ENCODE data around the gene CD44.

Gene CD44

DNA sequence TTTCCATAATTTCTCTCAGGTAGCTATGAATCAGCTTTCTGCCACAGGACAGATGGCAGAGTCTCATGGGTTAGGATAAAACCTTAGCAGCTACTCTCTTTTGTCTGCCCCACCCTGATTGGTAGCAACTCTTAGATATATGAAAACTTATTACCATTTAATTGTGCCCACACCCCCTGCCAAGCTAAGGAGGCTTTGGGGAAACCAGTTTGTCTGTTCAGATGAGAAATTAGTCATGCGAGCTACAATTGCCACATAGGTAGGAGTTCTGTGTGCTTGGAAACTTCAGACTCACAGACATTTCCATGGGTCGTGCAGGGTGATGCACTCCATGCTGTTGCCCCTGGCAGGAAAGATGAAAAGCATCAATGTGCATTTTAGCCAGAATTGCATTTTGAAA is 39.9 kb downstream of the CD44 start:
- in situ Hi-C loops (cut with HindIII; ENCODE audit: low sequenced_read_pairs): no loop called here
- TF ChIP-seq, protein P1, sequence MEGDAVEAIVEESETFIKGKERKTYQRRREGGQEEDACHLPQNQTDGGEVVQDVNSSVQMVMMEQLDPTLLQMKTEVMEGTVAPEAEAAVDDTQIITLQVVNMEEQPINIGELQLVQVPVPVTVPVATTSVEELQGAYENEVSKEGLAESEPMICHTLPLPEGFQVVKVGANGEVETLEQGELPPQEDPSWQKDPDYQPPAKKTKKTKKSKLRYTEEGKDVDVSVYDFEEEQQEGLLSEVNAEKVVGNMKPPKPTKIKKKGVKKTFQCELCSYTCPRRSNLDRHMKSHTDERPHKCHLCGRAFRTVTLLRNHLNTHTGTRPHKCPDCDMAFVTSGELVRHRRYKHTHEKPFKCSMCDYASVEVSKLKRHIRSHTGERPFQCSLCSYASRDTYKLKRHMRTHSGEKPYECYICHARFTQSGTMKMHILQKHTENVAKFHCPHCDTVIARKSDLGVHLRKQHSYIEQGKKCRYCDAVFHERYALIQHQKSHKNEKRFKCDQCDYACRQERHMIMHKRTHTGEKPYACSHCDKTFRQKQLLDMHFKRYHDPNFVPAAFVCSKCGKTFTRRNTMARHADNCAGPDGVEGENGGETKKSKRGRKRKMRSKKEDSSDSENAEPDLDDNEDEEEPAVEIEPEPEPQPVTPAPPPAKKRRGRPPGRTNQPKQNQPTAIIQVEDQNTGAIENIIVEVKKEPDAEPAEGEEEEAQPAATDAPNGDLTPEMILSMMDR (IDR thresholded peaks at IDR 0.05; ENCODE audit: low read depth, low read length, missing control alignments): no peak
- H3K4me3 ChIP-seq (ENCODE audit: low read depth, low read length): no peak overlapping the region
- no peak for DNase-seq (ENCODE audit: low read depth)

DNA sequence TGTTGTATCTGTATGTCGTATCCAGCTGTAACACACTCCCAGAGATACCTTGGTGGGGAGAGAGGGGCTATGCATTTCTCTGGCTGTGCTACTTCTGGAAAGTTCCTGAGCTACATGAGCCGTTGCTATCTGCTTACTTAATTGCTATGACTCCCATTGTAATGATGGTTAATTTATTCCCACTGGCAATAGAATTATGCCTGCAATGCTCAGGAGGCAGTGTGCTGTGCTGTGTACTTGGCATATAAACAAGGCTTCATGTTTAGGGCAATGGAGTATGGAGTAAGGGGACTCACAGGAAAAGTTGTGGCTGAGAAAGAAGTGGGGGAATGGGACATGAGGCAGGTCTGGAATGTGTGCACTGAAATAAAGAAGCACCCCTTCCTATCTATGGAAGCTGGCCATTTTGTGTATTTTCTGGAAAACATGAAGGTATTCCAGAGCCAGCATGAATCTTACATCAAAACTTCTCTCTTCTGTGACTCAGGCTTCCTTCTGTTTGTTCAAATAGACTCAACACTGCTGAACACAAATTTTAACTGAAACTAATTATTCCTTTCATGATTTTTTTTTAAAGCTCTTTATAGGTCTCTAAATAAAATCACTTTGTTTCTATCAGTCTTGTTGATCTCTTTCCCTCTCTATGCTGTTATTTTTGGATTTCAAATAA is 40.6 kb downstream of the CD44 start:
- DNase-seq (ENCODE audit: low read depth): no peak
- H3K4me3 ChIP-seq (ENCODE audit: low read depth, low read length): no peak overlapping the region
- TF ChIP-seq, protein P1 (IDR thresholded peaks at IDR 0.05; ENCODE audit: low read depth, low read length, missing control alignments): peak; percentile 7
- in situ Hi-C loops (cut with HindIII; ENCODE audit: low sequenced_read_pairs): no loop called here

DNA sequence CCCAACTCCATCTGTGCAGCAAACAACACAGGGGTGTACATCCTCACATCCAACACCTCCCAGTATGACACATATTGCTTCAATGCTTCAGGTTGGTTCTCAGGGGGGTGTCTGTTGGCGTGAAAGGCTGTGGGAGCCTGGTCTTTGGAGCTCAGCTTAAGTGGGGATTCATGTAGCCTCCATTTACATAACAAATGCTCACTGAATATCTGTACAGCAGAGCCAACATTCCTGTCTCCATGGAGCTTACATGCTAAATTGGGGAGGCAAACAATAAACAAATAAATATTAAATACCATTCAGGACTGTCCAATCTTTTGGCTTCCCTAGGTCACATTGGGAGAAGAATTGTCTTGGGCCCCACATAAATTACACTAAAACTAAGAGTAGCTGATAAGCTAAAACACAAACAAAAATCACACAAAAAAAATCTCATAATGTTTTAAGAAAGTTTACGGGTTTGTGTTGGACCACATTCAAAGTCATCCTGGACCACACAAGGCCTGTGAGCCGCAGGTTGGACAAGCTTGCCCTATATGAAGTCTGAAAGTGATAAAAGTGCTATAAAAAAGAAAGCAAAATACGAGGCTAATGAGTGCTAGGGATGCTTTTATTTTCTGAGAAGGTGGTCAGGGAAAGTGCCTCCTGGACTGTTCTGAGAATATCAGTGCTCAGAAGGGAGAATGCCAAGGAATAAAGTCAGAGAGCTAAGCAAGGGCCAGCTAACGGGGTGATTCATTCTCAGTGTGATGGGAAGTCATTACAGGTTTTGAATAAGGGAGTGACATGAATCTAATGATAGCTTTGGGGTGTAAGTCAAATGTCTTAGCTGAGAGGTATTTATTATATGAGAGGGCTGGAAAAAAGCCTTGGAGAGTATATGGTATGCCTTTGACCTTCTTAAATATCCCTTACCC is 41.6 kb downstream of the CD44 start:
- in situ Hi-C loops (cut with HindIII; ENCODE audit: low sequenced_read_pairs): no loop called here
- TF ChIP-seq, protein P1 (IDR thresholded peaks at IDR 0.05; ENCODE audit: low read depth, low read length, missing control alignments): no peak
- no peak overlapping the region for H3K4me3 ChIP-seq (ENCODE audit: low read depth, low read length)
- peak; percentile 44 for DNase-seq (ENCODE audit: low read depth)

DNA sequence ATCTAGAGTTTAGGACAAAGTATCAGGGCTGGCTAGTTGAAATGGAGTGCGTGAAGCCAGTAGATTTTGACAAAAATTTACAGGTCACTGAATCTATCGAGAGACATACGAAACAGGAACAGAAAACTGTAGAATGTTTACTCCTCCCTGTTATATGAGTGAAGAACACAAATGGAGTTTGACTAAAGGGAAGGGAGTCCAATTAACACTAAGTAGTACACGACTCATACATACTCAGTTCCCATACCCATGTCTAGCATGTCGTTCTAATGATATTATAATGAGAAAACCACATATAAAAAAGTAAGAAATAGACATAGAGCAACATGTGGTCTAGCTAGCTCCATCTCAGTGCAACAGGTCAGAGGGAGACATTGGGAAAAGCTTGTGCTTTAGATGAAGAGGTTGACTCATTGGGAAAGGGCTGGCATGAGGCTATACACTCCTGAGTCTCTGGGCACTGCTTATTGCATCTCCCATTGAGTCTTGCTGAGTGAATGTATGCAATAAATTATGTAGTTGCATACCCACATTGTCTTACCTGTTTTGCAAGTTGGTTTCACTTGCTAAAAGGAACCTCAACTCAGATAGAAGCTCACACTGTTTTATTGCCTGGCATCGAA is 43.5 kb downstream of the CD44 start:
- TF ChIP-seq, protein P1 (IDR thresholded peaks at IDR 0.05; ENCODE audit: low read depth, low read length, missing control alignments): no peak
- no peak for DNase-seq (ENCODE audit: low read depth)
- H3K4me3 ChIP-seq (ENCODE audit: low read depth, low read length): no peak overlapping the region
- in situ Hi-C loops (cut with HindIII; ENCODE audit: low sequenced_read_pairs): no loop called here

DNA sequence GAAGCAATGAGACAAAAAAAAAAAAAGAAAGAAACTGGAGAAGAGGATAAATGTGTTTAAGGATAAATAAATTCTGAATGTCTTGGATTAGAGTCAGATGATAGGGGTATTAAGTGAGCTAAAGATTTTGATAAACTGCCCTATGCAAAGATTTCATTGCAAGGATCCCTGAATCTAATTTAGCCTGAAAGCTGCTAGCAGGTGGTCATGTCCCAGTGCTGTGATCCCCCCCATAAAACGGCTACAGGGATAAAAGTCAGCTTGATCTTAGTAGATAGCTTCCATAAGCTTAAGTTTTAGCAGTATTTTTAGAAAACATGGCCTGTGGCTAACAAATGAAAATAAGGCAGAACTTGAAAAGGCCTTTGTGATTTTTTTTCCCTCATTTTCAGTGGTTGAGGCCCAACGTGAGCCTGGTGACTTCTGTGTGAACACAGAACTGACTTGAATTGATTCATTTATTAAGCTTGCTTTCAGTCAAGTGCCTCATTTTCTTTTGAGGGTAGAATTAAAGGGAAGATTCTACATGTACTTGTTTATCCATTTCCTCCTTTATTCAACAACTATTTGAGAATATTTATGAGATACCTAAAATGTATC is 44.5 kb downstream of the CD44 start:
- TF ChIP-seq, protein P1 (IDR thresholded peaks at IDR 0.05; ENCODE audit: low read depth, low read length, missing control alignments): no peak
- no peak for DNase-seq (ENCODE audit: low read depth)
- H3K4me3 ChIP-seq (ENCODE audit: low read depth, low read length): no peak overlapping the region
- in situ Hi-C loops (cut with HindIII; ENCODE audit: low sequenced_read_pairs): no loop called here

DNA sequence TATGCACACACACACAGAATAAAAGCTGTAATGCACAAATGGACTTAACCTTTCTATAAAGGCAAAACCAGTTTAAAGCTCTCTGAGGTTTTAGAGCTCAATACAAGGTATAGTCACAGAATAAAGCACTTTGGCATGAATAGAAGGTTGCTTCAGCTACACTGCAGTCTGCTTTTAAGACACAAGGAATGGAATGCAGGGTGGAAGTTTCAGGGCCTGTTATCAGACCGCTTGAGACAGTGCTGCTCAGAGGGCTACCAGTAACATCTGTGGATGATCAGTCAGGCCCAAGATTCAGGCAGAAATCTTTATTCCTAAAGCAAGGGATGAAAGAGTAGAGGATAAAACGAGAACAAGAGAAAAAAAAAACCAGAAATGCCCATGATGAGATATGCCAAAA is 46.7 kb downstream of the CD44 start:
- DNase-seq (ENCODE audit: low read depth): no peak
- TF ChIP-seq, protein P1 (IDR thresholded peaks at IDR 0.05; ENCODE audit: low read depth, low read length, missing control alignments): no peak
- H3K4me3 ChIP-seq (ENCODE audit: low read depth, low read length): no peak overlapping the region
- in situ Hi-C loops (cut with HindIII; ENCODE audit: low sequenced_read_pairs): no loop called here

Measured in astrocyte of the cerebellum (primary cell).